GM04504 (cell line): ENCODE results near the gene PDPN.

ENCODE experiments used
- DNase-seq: peaks from one replicate; pipeline ENCODE4 v3.0.0-alpha.2; 2012; ENCODE audit warnings: low read depth

PDPN gene

DNA sequence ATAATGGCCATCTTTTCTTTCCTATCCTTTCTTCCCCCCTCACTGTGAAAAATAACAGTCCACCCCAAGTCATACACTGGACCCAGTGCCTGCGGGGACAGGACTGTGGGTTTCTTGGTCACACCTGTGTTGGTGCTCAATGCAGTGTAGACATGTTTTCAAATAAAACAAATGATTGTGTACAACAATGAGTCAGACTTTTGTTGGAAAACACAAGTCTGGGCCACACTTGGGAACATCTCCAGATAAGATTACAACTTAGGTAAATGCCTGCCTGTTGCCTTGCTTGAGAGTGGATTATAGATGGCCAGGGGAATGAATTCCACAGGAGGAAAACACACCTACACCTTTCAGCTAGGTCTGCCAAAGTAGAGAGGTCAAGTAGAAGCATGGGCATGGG lies 34.1 kb downstream of the PDPN start:
- no peak for DNase-seq

DNA sequence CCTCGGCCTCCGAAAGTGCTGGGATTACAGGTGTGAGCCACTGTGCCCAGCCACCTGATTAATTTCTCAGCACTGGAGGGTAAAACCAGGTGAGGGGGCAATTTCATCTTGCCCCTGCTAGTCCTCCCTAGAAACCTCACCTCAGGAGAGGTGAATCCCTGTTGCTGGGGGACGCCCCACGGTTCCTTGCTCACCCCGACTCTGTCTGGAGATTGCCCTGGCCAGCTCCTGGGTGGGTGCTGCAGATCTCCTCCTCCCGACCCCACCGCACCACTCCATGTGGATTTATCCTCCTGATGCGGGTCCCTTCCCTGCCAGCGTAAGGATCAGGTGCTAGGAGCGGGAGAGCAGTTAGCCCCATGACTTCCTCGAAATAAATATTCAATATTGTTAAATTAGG lies 34.9 kb downstream of the PDPN start:
- DNase-seq: no peak

DNA sequence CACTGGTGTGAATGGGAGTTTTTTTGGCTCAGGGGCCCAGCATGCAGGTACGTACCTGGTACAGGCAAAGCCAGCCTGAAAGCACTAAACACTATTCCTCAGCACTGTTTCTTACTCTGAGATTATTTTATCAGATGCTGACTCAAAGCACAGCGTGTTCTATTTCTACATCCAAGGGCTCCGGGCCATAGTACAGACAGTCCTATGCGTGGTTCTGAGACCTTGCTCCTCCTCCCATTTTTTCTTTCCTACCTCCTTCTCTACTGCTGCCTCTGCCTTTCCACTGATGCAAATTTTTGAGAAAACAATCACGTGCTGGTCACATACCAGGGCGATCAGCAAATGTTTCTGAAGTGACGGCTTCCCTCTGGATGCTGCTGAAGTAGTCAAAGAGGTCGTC lies 36.3 kb downstream of the PDPN start:
- DNase-seq: no peak

DNA sequence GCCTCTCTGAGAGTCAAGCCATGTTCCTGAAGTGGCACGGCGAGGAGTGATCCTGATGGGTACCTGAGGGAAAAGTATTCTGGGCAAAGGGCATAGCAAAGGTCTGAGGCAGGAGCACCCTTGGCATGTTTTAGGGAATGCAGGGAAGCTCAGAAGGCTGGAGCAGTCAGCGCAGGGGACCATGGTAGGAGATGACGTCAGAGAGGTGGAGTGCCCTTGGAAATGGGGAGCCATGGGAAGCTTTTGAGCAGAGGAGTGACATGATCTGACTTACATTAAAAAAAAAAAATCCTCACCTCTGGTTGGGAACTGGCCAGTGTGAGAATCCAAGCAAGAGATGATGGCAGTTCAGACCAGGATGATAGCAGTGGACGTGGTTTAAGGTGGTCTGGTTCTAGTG lies 37.2 kb downstream of the PDPN start:
- no peak for DNase-seq

- DNase-seq: no peak
Observed at GRCh38 chr1:13622446-13622845, 38.8 kb downstream of the PDPN start.

- DNase-seq: no peak
Observed at GRCh38 chr1:13623021-13623637, 39.5 kb downstream of the PDPN start.

- no peak for DNase-seq
Observed at GRCh38 chr1:13624526-13624925, 40.9 kb downstream of the PDPN start.

- DNase-seq: no peak
Observed at GRCh38 chr1:13627127-13627526, 43.5 kb downstream of the PDPN start.

DNA sequence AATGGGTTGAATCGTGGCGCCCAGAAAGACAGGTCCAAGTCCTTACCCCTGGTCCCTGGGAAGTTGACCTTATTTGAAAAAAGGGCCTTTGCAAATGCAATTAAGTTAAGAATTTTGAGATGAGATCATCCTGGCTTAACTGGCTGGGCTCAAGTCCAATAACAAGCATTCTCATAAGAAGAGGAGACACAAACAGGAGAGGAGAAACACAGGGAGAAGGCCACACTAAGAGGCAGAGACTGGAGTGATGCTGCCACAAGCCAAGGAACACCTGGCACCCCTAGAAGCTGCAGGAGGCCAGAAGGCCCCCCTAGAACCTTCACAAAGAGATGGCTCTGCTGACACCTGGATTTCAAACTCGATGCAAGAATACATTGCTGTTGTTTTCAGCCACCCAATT lies 44.6 kb downstream of the PDPN start:
- no peak for DNase-seq

- no peak for DNase-seq
Observed at GRCh38 chr1:13628711-13629110, 45.1 kb downstream of the PDPN start.

DNA sequence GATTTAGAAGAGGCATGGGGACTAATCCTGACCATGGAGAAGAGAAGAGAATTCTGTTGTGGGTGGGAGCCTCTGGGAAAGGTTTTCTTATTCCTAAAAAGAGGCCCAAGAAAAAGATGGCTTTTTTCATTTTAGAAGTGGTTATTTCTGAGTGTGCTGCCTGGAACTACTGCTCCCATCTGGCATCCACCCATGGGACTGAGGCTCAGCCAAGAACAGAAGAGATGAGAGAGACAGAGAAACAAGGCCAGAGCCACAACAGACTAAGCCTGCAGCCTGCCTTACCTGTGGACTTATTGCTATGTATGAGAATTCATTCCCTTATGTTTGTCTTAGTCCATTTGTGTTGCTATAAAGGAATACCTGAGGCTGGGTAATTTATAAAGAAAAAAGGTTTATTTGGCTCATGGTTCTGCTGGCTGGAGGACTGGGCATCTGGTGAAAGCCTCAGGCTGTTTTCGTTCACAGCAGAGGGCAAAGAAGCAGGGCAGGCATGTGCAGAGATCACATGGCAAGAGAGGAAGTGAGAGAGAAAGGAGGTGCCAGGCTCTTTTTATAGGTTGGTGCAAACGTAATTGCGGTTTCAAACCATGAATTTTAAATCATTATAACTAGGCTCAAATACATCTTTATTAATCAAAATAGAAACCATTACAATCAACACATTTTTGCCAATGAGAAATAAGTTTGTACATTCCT lies 58.8 kb downstream of the PDPN start:
- DNase-seq: no peak

- DNase-seq: no peak
Observed at GRCh38 chr1:13643017-13643416, 59.4 kb downstream of the PDPN start.

DNA sequence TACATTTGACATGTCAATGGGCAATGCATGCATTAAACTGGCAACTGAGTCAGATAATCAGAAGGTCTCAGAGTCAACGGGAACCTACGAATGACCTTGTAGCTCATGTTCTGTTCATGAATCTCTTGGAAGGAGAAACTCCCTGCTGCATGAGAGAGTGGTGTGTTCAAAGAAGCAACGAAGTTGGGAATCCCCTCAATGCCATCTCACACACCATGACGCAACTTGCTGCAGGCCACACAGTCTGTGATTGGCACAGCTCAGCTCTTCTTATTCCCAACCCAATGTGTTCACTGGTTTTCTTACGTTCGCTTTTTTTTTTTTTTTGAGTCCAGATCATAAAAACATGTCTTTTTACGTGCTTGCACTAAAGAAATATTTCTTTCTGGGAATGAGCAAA lies 62.9 kb downstream of the PDPN start:
- no peak for DNase-seq

DNA sequence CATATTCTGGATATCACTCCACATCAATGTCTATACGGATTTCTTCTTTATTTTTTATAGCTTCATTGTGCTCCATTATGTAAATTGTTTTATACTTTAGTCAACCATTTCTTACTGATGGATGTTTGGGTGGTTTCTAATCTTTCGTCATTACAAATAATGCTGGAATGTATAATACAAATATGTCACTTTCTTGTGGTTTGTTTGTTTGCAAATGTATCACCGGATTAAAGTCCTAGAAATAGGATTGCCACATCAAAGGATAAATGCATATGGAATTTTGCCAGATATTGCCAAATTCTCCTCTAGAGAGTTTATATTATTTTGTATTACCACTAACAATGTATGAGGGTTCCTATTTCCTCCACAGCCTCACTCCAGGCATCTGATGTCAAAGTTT lies 67.6 kb downstream of the PDPN start:
- DNase-seq: no peak

DNA sequence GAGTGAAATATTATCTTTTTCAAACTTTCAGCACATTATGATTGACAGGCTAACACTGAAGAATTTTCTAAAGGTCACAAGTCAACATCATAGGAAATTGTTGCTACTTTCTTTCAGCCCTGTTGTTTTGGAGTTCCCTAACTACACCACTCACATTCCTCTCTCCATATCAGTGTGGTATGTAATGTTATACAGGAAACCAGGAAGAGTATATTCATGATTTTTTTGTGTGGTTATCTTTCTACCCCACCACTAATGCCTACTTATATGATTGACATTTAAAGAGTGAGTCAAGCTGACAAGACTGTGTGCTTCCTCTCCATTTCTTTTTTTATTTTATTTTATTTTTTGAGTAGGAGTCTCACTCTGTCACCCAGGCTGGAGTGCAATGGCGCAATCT lies 68.6 kb downstream of the PDPN start:
- no peak for DNase-seq

- peak; percentile 42 for DNase-seq
Observed at GRCh38 chr1:13661539-13661938, 77.9 kb downstream of the PDPN start.

- peak; percentile 73 for DNase-seq
Observed at GRCh38 chr1:13662493-13662892, 78.9 kb downstream of the PDPN start.

GRCh38 chr1:13663969-13664368 lies 80.3 kb downstream of the PDPN start:
- DNase-seq: no peak

GRCh38 chr1:13664451-13664850 lies 80.8 kb downstream of the PDPN start:
- no peak for DNase-seq

DNA sequence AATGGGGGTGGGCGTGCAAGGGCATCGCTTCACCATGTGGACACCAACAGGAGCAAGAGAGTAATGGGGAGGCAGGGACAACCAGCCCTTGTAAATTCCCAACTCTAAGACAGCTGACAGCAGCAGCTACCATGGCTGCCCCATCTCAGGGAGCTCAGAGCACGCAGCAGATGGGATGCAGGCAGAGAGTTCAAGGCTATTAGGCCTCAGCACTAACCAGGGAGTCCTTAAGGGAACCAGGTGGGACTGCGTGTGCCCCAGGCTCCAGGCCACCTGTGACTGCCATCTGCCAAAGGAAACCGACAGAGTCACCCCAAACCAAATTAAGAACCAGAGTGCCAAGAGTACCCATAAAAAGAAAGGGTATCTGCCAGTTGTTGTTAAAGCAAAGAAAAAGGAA lies 82.7 kb downstream of the PDPN start:
- no peak for DNase-seq
